ENCODE measurements around the gene ATF6.

Gene ATF6

DNA sequence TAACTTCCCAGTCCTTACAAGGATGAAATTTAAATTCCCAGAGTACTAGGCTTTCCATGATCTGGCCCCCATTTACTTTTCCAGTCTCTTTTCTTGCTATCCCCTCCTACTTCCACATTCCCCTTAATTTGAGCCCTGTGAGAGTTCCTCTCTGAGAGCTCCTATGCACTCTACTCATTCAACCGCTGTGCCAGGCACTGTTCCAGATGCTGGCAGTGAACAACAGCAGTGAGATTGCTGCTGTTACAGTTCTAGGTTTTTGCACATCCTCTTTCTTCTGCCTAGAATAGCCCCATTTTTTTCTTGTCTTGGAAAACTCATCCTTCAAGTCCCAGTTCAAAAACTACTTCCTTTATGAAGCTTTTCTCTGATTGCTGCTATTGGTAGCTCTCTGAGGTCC, 18.8 kb downstream of the ATF6 start:
- H3K4me1 ChIP-seq (ENCODE audit: insufficient read depth, insufficient read length): no peaks in the 10 kb centered on the region
- no peaks in the 10 kb centered on the region for H3K27me3 ChIP-seq (ENCODE audit: insufficient read depth, insufficient read length)
- no peak for TF ChIP-seq SUZ12 (IDR thresholded peaks at IDR 0.05; ENCODE audit: extremely low read depth, insufficient read depth, insufficient read length)
- no peak overlapping the region for H3K4me3 ChIP-seq (ENCODE audit: insufficient read length, low read depth)
- H3K9me3 ChIP-seq (ENCODE audit: insufficient read depth, low read length): no peaks in the 10 kb centered on the region
- no peak for DNase-seq (ENCODE audit: low read depth, low spot score)
- H3K9ac ChIP-seq (ENCODE audit: insufficient read length, low read depth): no peak overlapping the region
- H3K36me3 ChIP-seq (ENCODE audit: insufficient read depth, insufficient read length, low read length): peaks cover 19% of the 10 kb centered on the region

DNA sequence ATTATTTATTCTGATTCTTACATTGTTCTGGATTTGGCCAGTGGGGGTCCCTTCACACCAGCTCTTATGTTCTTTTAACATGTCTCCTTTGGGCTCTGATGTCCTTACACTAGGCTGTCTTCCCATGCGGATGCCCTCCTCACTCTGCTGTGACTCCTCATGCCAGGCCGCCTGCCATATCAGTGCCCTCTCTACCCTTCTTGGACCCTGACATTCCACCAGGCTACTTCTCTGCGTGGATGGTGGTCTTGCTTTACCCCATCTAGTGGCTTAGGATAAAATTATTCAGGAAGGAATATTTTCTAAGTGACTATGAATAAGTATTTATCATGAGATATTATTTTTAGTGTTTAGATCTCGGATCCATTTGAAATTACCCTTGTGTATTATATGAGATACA, 21.2 kb downstream of the ATF6 start:
- DNase-seq (ENCODE audit: low read depth, low spot score): no peak
- Histone ChIP-seq H3K9me3 (ENCODE audit: insufficient read depth, low read length) (no peaks in the 10 kb centered on the region), H3K4me3 (ENCODE audit: insufficient read length, low read depth) (no peak overlapping the region), H3K9ac (ENCODE audit: insufficient read length, low read depth) (no peak overlapping the region), H3K4me1 (ENCODE audit: insufficient read depth, insufficient read length) (no peaks in the 10 kb centered on the region), H3K27me3 (ENCODE audit: insufficient read depth, insufficient read length) (no peaks in the 10 kb centered on the region), H3K36me3 (ENCODE audit: insufficient read depth, insufficient read length, low read length) (peaks cover 24% of the 10 kb centered on the region)
- TF ChIP-seq YY1 (IDR thresholded peaks at IDR 0.05; ENCODE audit: insufficient read depth, insufficient read length): no peak

DNA sequence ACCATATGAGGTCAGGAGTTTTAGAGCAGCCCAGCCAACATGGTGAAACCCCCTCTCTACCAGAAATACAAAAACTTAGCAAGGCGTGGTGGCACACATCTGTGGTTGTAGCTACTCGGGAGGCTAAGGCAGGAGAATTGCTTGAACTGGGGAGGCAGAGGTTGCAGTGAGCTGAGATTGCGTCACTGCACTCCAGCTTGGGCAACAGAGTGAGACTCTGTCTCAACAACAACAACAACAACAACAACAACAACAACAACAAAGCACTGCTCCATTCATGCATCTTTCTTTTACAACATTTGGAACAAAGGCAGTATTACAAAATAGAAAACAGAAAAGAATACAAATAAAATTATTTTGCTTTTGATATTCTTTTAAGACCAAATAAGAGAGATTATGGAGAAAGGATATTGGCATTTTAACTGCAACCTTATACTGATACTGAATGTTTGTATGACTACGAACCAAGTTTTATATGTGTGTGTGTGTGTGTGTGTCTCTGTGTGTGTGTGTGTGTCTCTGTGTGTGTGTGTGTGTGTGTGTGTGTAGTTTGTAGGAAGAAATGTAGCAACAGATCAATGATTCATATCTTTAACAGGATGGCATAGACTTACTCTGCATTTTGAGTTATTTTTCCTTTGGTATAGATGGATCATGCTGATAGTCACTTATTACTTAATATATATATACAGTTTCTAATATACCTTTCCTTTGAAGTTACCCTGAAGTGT, 24.6 kb downstream of the ATF6 start:
- Histone ChIP-seq H3K9ac (ENCODE audit: insufficient read length, low read depth) (no peak overlapping the region), H3K4me1 (ENCODE audit: insufficient read depth, insufficient read length) (no peaks in the 10 kb centered on the region), H3K36me3 (ENCODE audit: insufficient read depth, insufficient read length, low read length) (peaks cover 16% of the 10 kb centered on the region), H3K27me3 (ENCODE audit: insufficient read depth, insufficient read length) (no peaks in the 10 kb centered on the region), H3K9me3 (ENCODE audit: insufficient read depth, low read length) (no peaks in the 10 kb centered on the region), H3K4me3 (ENCODE audit: insufficient read length, low read depth) (no peak overlapping the region)
- no peak for DNase-seq (ENCODE audit: low read depth, low spot score)
- no peak for TF ChIP-seq YY1 (IDR thresholded peaks at IDR 0.05; ENCODE audit: insufficient read depth, insufficient read length)
- no peak for TF ChIP-seq ZNF274 (IDR thresholded peaks at IDR 0.05; ENCODE audit: low read depth, low read length)
- no peak for TF ChIP-seq SUZ12 (IDR thresholded peaks at IDR 0.05; ENCODE audit: extremely low read depth, insufficient read depth, insufficient read length)

DNA sequence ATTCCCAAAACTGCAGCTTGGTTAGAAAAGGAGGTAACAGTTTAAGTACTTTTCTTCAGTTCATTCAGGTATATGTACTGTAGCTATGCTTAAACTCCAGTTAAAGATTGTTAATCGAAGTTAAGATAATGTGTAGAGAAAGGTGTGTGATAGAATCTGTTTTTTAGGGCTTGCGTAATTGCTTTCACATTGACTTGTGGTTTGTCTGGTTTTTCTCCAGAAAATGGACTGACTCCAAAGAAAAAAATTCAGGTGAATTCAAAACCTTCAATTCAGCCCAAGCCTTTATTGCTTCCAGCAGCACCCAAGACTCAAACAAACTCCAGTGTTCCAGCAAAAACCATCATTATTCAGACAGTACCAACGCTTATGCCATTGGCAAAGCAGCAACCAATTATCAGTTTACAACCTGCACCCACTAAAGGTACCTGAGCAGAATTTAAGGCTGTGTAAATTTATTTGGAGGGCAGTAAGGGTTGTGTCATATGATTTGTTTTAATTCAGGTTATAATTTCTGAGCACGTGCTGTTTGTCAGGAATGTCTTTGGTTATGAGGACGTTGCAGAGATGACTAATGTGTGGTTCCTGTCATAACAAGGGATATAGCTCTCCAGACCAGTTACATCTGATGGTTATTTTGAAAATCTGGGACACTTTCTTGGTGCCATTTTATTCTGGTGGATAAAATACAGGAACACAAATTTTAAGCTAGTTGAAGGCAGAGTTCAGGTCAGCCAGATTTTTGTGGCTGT, 26.0 kb downstream of the ATF6 start:
- no peaks in the 10 kb centered on the region for H3K4me1 ChIP-seq (ENCODE audit: insufficient read depth, insufficient read length)
- H3K36me3 ChIP-seq (ENCODE audit: insufficient read depth, insufficient read length, low read length): peaks cover 24% of the 10 kb centered on the region
- no peaks in the 10 kb centered on the region for H3K9me3 ChIP-seq (ENCODE audit: insufficient read depth, low read length)
- H3K4me3 ChIP-seq (ENCODE audit: insufficient read length, low read depth): no peak overlapping the region
- no peak for TF ChIP-seq ZNF274 (IDR thresholded peaks at IDR 0.05; ENCODE audit: low read depth, low read length)
- TF ChIP-seq YY1 (IDR thresholded peaks at IDR 0.05; ENCODE audit: insufficient read depth, insufficient read length): no peak
- no peak for TF ChIP-seq SUZ12 (IDR thresholded peaks at IDR 0.05; ENCODE audit: extremely low read depth, insufficient read depth, insufficient read length)
- no peaks in the 10 kb centered on the region for H3K27me3 ChIP-seq (ENCODE audit: insufficient read depth, insufficient read length)
- no peak for DNase-seq (ENCODE audit: low read depth, low spot score)
- no peak overlapping the region for H3K9ac ChIP-seq (ENCODE audit: insufficient read length, low read depth)

DNA sequence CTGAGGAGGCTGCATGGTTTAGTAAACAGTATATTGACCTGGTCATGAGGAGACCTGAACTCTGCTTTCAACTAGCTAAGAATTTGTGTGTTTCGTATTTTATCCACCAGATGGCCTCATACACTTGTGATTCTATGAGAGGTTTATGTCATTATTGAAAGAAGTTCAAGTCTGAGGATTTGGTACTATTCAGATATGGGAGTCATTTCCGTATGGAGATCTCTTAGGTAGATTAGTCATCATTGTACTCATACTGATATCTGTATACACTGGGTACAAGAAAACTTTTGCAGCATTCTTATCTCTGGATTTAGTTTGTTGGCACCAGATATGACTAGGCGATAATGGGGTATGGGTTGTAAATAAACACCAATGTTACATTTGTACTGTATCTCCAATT, 26.6 kb downstream of the ATF6 start:
- no peak overlapping the region for H3K9ac ChIP-seq (ENCODE audit: insufficient read length, low read depth)
- DNase-seq (ENCODE audit: low read depth, low spot score): peak; percentile 54
- peaks cover 22% of the 10 kb centered on the region for H3K36me3 ChIP-seq (ENCODE audit: insufficient read depth, insufficient read length, low read length)
- H3K27me3 ChIP-seq (ENCODE audit: insufficient read depth, insufficient read length): no peaks in the 10 kb centered on the region
- TF ChIP-seq SUZ12 (IDR thresholded peaks at IDR 0.05; ENCODE audit: extremely low read depth, insufficient read depth, insufficient read length) (no peak), ZNF274 (IDR thresholded peaks at IDR 0.05; ENCODE audit: low read depth, low read length) (no peak), YY1 (IDR thresholded peaks at IDR 0.05; ENCODE audit: insufficient read depth, insufficient read length) (no peak)
- no peaks in the 10 kb centered on the region for H3K4me1 ChIP-seq (ENCODE audit: insufficient read depth, insufficient read length)
- no peaks in the 10 kb centered on the region for H3K9me3 ChIP-seq (ENCODE audit: insufficient read depth, low read length)
- H3K4me3 ChIP-seq (ENCODE audit: insufficient read length, low read depth): no peak overlapping the region

DNA sequence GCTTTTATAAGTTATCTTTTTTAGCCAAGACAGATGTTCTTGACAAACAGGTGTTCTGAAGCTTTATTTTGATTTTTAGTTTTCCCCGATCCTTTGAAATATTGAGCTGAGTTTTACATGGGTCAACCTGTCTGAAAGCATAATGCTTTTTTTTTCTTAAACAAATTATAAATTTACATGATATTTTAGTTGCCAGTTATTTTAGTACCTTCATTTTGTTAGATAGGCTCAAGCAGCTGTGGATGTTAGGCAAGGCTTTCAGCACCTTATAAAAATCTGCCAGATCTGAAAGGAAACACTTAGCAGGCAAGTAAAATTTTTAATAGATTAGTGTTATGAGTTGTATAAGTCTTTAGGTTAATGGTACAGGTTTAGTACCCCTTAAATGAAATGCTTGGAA, 33.7 kb downstream of the ATF6 start:
- Histone ChIP-seq H3K4me1 (ENCODE audit: insufficient read depth, insufficient read length) (no peaks in the 10 kb centered on the region), H3K27me3 (ENCODE audit: insufficient read depth, insufficient read length) (no peaks in the 10 kb centered on the region), H3K9ac (ENCODE audit: insufficient read length, low read depth) (no peak overlapping the region), H3K4me3 (ENCODE audit: insufficient read length, low read depth) (no peak overlapping the region), H3K9me3 (ENCODE audit: insufficient read depth, low read length) (no peaks in the 10 kb centered on the region), H3K36me3 (ENCODE audit: insufficient read depth, insufficient read length, low read length) (peaks cover 11% of the 10 kb centered on the region)
- TF ChIP-seq SUZ12 (IDR thresholded peaks at IDR 0.05; ENCODE audit: extremely low read depth, insufficient read depth, insufficient read length): no peak
- no peak for DNase-seq (ENCODE audit: low read depth, low spot score)

DNA sequence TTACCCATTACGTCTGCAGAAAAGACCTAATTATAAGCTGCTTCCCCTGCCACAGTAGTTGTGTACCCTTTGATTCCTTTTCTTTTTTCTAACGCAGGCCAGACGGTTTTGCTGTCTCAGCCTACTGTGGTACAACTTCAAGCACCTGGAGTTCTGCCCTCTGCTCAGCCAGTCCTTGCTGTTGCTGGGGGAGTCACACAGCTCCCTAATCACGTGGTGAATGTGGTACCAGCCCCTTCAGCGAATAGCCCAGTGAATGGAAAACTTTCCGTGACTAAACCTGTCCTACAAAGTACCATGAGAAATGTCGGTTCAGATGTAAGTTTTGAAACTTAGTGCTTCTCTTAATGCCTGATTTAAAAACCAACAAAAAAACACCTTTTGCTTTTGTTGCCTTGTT, 35.8 kb downstream of the ATF6 start:
- Histone ChIP-seq H3K27me3 (ENCODE audit: insufficient read depth, insufficient read length) (no peaks in the 10 kb centered on the region), H3K4me1 (ENCODE audit: insufficient read depth, insufficient read length) (no peaks in the 10 kb centered on the region), H3K36me3 (ENCODE audit: insufficient read depth, insufficient read length, low read length) (peaks cover 4% of the 10 kb centered on the region), H3K9ac (ENCODE audit: insufficient read length, low read depth) (no peak overlapping the region), H3K4me3 (ENCODE audit: insufficient read length, low read depth) (no peak overlapping the region), H3K9me3 (ENCODE audit: insufficient read depth, low read length) (no peaks in the 10 kb centered on the region)
- TF ChIP-seq ZNF274 (IDR thresholded peaks at IDR 0.05; ENCODE audit: low read depth, low read length) (no peak), SUZ12 (IDR thresholded peaks at IDR 0.05; ENCODE audit: extremely low read depth, insufficient read depth, insufficient read length) (no peak), YY1 (IDR thresholded peaks at IDR 0.05; ENCODE audit: insufficient read depth, insufficient read length) (no peak)
- no peak for DNase-seq (ENCODE audit: low read depth, low spot score)
